Globus pallidus (tissue), 1 donor: ENCODE measurements around the gene GIPC3.

ENCODE experiments used
- DNase-seq: peaks from one replicate; pipeline ENCODE4 v3.0.0-alpha.2; 2015; ENCODE audit warnings: low spot score

GIPC3 gene

DNA sequence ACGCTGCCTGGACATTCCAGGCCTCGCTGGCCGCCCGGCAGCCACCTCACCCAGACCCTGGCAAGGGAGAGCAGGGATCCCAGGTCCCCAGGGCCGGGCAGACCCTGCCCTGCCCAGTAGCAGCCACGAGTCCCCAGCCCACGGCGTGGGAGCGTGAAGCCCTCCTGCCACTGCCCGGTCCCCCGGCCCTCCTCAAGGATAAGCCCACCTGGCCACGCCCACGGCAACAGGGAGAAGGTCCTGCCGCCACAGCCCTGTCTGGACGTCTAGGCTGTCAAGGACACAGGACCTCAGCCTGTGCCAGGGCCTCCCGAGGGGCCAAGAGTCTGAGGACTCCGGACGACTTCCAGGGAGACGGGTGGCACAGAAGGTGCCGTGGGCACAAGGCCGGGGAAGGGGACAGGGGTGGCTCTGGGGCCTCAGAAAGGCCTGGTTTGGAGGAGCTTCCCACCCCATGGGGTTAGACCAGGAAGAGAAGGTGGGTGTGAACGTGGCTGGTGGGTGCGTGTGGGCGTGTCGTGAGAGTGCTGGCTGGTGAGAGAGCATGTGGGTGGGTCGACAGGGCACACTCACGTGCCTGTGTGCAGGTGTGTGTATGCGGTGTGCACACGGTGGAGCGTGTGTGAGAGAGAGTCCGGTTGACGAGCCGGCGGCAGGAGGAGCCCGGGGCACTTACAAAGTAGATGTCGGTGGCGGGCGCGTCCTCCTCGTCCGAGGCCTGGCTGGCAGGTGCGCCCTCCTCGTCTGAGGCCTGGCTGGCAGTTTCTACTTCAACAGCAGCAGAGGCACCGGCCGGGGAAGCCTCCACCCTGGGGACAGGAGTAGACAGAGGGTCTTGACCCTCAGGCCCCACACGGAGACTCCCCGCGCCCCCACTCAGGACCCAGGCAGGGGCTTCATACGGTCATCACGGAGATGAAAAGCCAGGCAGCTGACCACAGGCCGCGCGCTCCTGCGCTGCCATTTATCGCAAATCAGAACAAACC lies 53.2 kb downstream of the GIPC3 start:
- no peak for DNase-seq

DNA sequence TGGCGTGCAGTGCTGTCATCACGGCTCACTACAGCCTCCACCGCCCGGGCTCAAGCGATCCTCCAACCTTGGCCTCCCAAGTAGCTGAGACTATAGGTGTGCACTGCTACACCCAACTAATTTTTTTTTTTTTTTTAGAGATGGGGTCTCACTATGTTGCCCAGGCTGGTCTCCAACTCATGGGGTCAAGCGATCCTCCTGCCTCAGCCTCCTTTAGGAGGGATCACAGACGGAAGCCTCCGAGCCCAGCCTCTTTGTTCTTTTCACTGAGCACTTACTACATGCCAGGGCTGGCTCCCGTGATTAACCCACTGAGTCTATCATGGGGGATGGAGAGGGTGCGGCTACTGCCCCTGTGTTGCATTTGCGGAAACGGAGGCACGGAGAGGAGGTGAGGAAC lies 54.2 kb downstream of the GIPC3 start:
- no peak for DNase-seq

DNA sequence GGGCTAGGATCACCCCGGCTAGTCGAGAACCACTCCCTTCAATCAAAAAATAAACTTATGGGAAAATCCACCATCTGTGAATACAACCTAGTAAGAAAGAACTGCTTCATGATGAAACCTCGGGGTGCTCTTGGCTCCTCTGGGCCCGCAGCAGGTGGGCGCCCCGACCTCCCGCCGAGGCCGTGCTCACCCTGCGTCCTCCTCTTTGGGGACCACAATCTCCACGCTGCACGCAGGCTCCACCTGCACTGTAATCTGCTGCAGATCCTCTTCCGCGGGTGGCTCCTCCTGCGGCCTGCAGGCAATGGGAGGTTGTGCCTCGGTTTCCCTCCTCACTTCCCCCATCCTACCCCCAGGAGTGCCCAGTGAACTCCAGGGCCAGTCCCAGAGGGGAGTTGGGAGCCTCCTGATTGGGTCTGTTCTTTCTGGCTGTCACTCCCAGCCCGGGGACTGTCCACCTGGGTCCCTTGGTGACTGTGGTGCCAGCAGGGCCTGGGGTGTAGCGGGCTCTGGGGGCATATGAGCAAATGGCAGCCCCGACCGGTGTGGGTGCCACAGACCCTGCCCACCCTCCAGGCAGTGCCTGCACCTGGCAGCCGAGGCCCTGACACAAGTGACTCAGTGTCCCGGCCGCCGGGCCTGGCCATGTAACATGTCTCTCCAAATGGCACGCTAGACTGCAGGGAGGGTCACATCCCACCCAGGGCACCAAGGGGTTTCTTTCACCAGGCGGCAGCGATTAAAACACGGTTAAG lies 56.4 kb downstream of the GIPC3 start:
- DNase-seq: no peak

DNA sequence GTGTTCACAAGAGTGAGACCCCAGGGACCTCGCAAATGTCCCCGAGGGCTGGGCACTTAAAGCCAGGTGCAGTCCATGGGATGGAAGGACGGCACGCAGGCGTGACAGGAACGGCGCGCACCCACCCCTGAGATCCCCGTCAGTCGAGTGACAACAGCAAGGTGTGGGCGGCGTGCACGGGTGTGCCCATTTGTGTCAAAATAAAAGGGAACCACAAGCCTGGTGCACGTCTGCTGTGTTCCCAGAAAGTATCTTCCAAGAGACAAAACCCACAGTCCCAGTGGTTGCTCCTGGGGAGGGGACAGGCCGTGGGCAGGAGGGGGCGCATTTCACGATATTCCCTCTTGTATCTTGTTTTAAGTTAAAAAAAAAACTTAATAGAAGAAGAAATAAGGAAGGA lies 57.0 kb downstream of the GIPC3 start:
- DNase-seq: no peak
